Endothelial cell of umbilical vein (primary cell): ENCODE data around the gene ETS2. TPM values are rescaled to one million over a fixed set of nuclear protein-coding genes. Genes with fewer than 3 reads are reported as not detected.

Experiments
- BruUV-seq: library from RNA; stranded (reverse); fragments of 400-500 nt; replicated peaks from 2 replicates; lab custom pipeline; 2021; lab: Mats Ljungman, UMichigan
- CTCF ChIA-PET: fragments of 300-600, 350-600 bp; sonication (Branson Sonifier 250); formaldehyde crosslinking; loops from one replicate; lab custom pipeline; 2021; ENCODE audit warnings: antibody characterized with exemption, inconsistent platforms; lab: Charles Lee
- POLR2A ChIA-PET: fragments of 300-600, 350-600 bp; sonication (Branson Sonifier 250); formaldehyde crosslinking; loops from one replicate; lab custom pipeline; 2021; ENCODE audit warnings: antibody characterized with exemption, inconsistent platforms; lab: Charles Lee
- DNase-seq: peaks from one replicate; pipeline ENCODE4 v3.0.0-alpha.2; 2011; ENCODE audit warnings: low read depth, low spot score
- FAIRE-seq: peaks from 2 replicates; lab custom pipeline; 2011; peaks lifted over from hg19 to GRCh38; lab: Jason Lieb, UNC
- H2AFZ ChIP-seq: 2 replicates; pipeline ENCODE4 v1.6.0; 2012; ENCODE audit warnings: low read depth, low read length, control low read depth, inconsistent platforms
- H3K27ac ChIP-seq: 2 replicates; pipeline ENCODE4 v1.5.1; 2011; ENCODE audit warnings: low read depth, mild to moderate bottlenecking, control low read depth, low read length, moderate library complexity; ENCODE audit not compliant: insufficient read depth
- H3K27me3 ChIP-seq, 2 experiments: 2 replicates each; pipeline versions ENCODE4 v1.6.0 to v1.6.1; 2011; ENCODE audit warnings: low read length in 2 of 2, mixed read lengths in 1 of 2; ENCODE audit not compliant: control insufficient read depth in 2 of 2, insufficient read depth in 2 of 2
- H3K36me3 ChIP-seq, 2 experiments: 2 replicates in 1 of 2; 3 replicates in 1 of 2; pipeline ENCODE4 v1.5.1; 2011; ENCODE audit warnings: low read length in 2 of 2, mild to moderate bottlenecking in 1 of 2, moderate library complexity in 1 of 2; ENCODE audit not compliant: control insufficient read depth in 2 of 2, insufficient read depth in 2 of 2; ENCODE audit errors: extremely low read depth in 1 of 2
- H3K4me1 ChIP-seq: 3 replicates; pipeline ENCODE4 v1.5.1; 2011; ENCODE audit warnings: mild to moderate bottlenecking, low read length; ENCODE audit not compliant: control insufficient read depth, insufficient read depth; ENCODE audit errors: extremely low read depth
- H3K4me2 ChIP-seq: 2 replicates; pipeline ENCODE4 v1.6.1; 2011; ENCODE audit warnings: low read length, control low read depth, mixed read lengths; ENCODE audit not compliant: insufficient read depth
- H3K4me3 ChIP-seq, 3 experiments: fragments of 200-600 bp in 1 of 3; sonication (generic), shearing (Covaris generic) in 1 of 3; replicated peaks in 1 of 3; 2 replicates each; pipeline ENCODE4 v1.5.1; 2011 to 2016; ENCODE audit warnings: control low read depth in 3 of 3, low read length in 3 of 3, mild to moderate bottlenecking in 2 of 3, inconsistent platforms in 1 of 3, low read depth in 1 of 3, moderate library complexity in 1 of 3; ENCODE audit not compliant: insufficient read depth in 1 of 3
- H3K79me2 ChIP-seq: 2 replicates; pipeline ENCODE4 v1.6.0; 2012; ENCODE audit warnings: low read length, inconsistent platforms; ENCODE audit not compliant: control insufficient read depth, insufficient read depth
- H3K9ac ChIP-seq: replicated peaks from 2 replicates; pipeline ENCODE3; 2011; ENCODE audit warnings: low read length, control low read depth; ENCODE audit not compliant: insufficient read depth; ENCODE audit errors: extremely low read depth
- H3K9me1 ChIP-seq: replicated peaks from 3 replicates; pipeline ENCODE4 v1.6.0; 2011; ENCODE audit warnings: mild to moderate bottlenecking, low read length; ENCODE audit not compliant: control insufficient read depth, insufficient read depth; ENCODE audit errors: extremely low read depth
- H3K9me3 ChIP-seq: replicated peaks from 2 replicates; pipeline ENCODE4 v1.5.1; 2012; ENCODE audit warnings: low read length, inconsistent platforms; ENCODE audit not compliant: control insufficient read depth, insufficient read depth
- H4K20me1 ChIP-seq: replicated peaks from 2 replicates; pipeline ENCODE3; 2011; ENCODE audit warnings: mild to moderate bottlenecking, low read length; ENCODE audit not compliant: control insufficient read depth, insufficient read depth; ENCODE audit errors: extremely low read depth
- CTCF ChIP-seq, 2 donors: IDR thresholded peaks; 1 replicate in 1 of 2; 2 replicates in 1 of 2; pipeline ENCODE4 v1.5.1; 2011; ENCODE audit warnings: low read length in 2 of 2, mild to moderate bottlenecking in 2 of 2, moderate library complexity in 2 of 2, control low read depth in 1 of 2, inconsistent platforms in 1 of 2, low read depth in 1 of 2; ENCODE audit not compliant: insufficient read depth in 1 of 2; ENCODE audit errors: extremely low read depth in 1 of 2
- EZH2 ChIP-seq: IDR thresholded peaks from 2 replicates; pipeline ENCODE4 v1.6.1; 2012; ENCODE audit warnings: borderline replicate concordance, low read depth, mild to moderate bottlenecking, moderate library complexity, low read length, inconsistent platforms; ENCODE audit not compliant: severe bottlenecking
- FOS ChIP-seq: IDR thresholded peaks from 2 replicates; pipeline ENCODE4 v1.6.1; 2011; ENCODE audit warnings: mild to moderate bottlenecking, low read length, moderate library complexity, borderline replicate concordance; ENCODE audit not compliant: insufficient read depth
- GATA2 ChIP-seq: IDR thresholded peaks from 2 replicates; pipeline ENCODE4 v1.7.0; 2011; ENCODE audit warnings: low read depth, mild to moderate bottlenecking, moderate library complexity, mixed read lengths, low read length; ENCODE audit not compliant: insufficient read length, insufficient read depth
- JUN ChIP-seq: IDR thresholded peaks from 2 replicates; pipeline ENCODE4 v1.6.1; 2011; ENCODE audit warnings: borderline replicate concordance, low read depth; ENCODE audit not compliant: insufficient read length, insufficient read depth
- MAX ChIP-seq: IDR thresholded peaks from 2 replicates; pipeline ENCODE4 v1.6.1; 2011; ENCODE audit not compliant: insufficient read depth, insufficient read length
- MYC ChIP-seq: IDR thresholded peaks from one replicate; pipeline ENCODE4 v1.6.1; 2011; ENCODE audit warnings: mild to moderate bottlenecking, low read depth, low read length
- POLR2A ChIP-seq: IDR thresholded peaks from 2 replicates; pipeline ENCODE4 v1.6.1; 2012; ENCODE audit warnings: low read depth, mild to moderate bottlenecking, control low read depth, low read length
- POLR2AphosphoS5 ChIP-seq: IDR thresholded peaks from 2 replicates; pipeline ENCODE4 v1.6.1; 2012; ENCODE audit warnings: low read depth, mild to moderate bottlenecking, control low read depth, low read length, moderate library complexity; ENCODE audit not compliant: insufficient read depth
- dilution Hi-C: fragments of 300-500 bp; cut with MboI; formaldehyde crosslinking; loops from one replicate; pipeline ENCODE4 v1.15.0; 2019; ENCODE audit warnings: low sequenced_read_pairs; ENCODE audit not compliant: extremely low pct_ligation_motif_present
- intact Hi-C: fragments of 100-400 bp; cut with micrococcal nuclease; formaldehyde crosslinking; loops from one replicate; pipeline ENCODE4 v1.10.0; 2022
- polyA plus RNA-seq, 4 experiments: library from polyadenylated mRNA; depleted of rRNA in 3 of 4; stranded (reverse) in 3 of 4; unstranded in 1 of 4; fragments of >200 nt; gene quantifications; 2 replicates each; pipeline versions ENCODE4 v1.2.1 to v1.2.3, GENCODE V29; 2011 to 2012; ENCODE audit warnings: missing spikeins in 1 of 4
- total RNA-seq: library from RNA; stranded (reverse); gene quantifications from 2 replicates; pipeline ENCODE4 v1.2.3, GENCODE V29; 2021

ETS2 gene
- total and polyA plus RNA-seq, 2 donors (not counting 3 experiments of a cell fraction or from before 2014, with no cell fraction given): 16.3 to 54.5 TPM

GRCh38 chr21:38759413-38759812 is 46.3 kb upstream of the ETS2 start:
- no peak overlapping the region for H3K27ac ChIP-seq
- intact Hi-C loops (no loop called here), dilution Hi-C loops (no loop called here)
- no TSS peak for BruUV-seq
- H3K9me1 ChIP-seq: no peaks in the 10 kb centered on the region
- H3K36me3 ChIP-seq: no peaks in the 10 kb centered on the region
- FAIRE-seq (no peak), DNase-seq (no peak)
- ChIA-PET POLR2A (no interaction called here), CTCF (interaction anchor here (1.2 to 1.8 kb wide), 2 partner anchors 10 to 379 kb away, joined by 3 to 13 read pairs; no protein-coding TSS in a partner anchor)
- no peak overlapping the region for H3K4me3 ChIP-seq
- no peaks in the 10 kb centered on the region for H4K20me1 ChIP-seq
- no peak overlapping the region for H3K9ac ChIP-seq
- no peak overlapping the region for H3K4me2 ChIP-seq
- H3K4me1 ChIP-seq: peaks cover 9% of the 10 kb centered on the region
- no peaks in the 10 kb centered on the region for H3K9me3 ChIP-seq
- H3K79me2 ChIP-seq: no peaks in the 10 kb centered on the region
- H2AFZ ChIP-seq: no peak overlapping the region
- TF ChIP-seq POLR2AphosphoS5: no peak
- TF ChIP-seq GATA2: no peak
- no peak for TF ChIP-seq CTCF (IDR thresholded peaks at IDR 0.05; ENCODE audit: extremely low read depth in 1 of 2, insufficient read depth in 1 of 2, low read depth in 1 of 2, low read length in 2 of 2)
- no peak for TF ChIP-seq JUN
- TF ChIP-seq MYC: no peak
- TF ChIP-seq POLR2A: no peak
- no peak for TF ChIP-seq MAX
- TF ChIP-seq FOS: no peak
- no peak for TF ChIP-seq EZH2
- H3K27me3 ChIP-seq: no peaks in the 10 kb centered on the region
